NB4 (cell line): Measurements from ENCODE around the gene PCOLCE2.

Experiments
- MYC ChIP-seq: IDR thresholded peaks from 2 replicates; pipeline ENCODE4 v1.6.1; 2011; ENCODE audit warnings: low read depth, low read length
- POLR2A ChIP-seq: IDR thresholded peaks from 2 replicates; pipeline ENCODE4 v1.6.1; 2011; ENCODE audit warnings: mild to moderate bottlenecking; ENCODE audit not compliant: insufficient read length; ENCODE audit errors: extremely low read depth
- TF ChIP-seq, protein P1 (sequence below): IDR thresholded peaks from one replicate; pipeline ENCODE4 v1.5.1; 2012; ENCODE audit warnings: low read depth, low read length
- TF ChIP-seq, protein P2 (sequence below): IDR thresholded peaks from 2 replicates; pipeline ENCODE4 v1.6.1; 2011; ENCODE audit warnings: low read depth, low read length

- TF ChIP-seq, protein P1, sequence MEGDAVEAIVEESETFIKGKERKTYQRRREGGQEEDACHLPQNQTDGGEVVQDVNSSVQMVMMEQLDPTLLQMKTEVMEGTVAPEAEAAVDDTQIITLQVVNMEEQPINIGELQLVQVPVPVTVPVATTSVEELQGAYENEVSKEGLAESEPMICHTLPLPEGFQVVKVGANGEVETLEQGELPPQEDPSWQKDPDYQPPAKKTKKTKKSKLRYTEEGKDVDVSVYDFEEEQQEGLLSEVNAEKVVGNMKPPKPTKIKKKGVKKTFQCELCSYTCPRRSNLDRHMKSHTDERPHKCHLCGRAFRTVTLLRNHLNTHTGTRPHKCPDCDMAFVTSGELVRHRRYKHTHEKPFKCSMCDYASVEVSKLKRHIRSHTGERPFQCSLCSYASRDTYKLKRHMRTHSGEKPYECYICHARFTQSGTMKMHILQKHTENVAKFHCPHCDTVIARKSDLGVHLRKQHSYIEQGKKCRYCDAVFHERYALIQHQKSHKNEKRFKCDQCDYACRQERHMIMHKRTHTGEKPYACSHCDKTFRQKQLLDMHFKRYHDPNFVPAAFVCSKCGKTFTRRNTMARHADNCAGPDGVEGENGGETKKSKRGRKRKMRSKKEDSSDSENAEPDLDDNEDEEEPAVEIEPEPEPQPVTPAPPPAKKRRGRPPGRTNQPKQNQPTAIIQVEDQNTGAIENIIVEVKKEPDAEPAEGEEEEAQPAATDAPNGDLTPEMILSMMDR = no peak
- TF ChIP-seq POLR2A (no peak), MYC (no peak)
- TF ChIP-seq, protein P2, sequence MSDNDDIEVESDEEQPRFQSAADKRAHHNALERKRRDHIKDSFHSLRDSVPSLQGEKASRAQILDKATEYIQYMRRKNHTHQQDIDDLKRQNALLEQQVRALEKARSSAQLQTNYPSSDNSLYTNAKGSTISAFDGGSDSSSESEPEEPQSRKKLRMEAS = no peak
Measured at GRCh38 chr3:142863010-142863817, 25.7 kb downstream of the PCOLCE2 start.
